Activated naive CD4-positive, alpha-beta T cell treated with anti-CD3 and anti-CD28 coated beads, Interleukin-2, amount 50 U/mL, for 16 hours (primary cell): ENCODE measurements around the gene UFSP2.
"Not testable (repeated sequence)": the region's sequence is repeated elsewhere in the genome, so short reads cannot be mapped to it uniquely, and the experiment has no call there.

Source experiments
- DNase-seq: peaks from one replicate; pipeline ENCODE4 v3.0.0-alpha.2; 2020

Gene UFSP2

GRCh38 chr4:185381288-185382196, 44.2 kb downstream of the UFSP2 start:
- DNase-seq: no peak

- no peak for DNase-seq
These were observed 45.4 kb downstream of the UFSP2 start for GRCh38 chr4:185380320-185380719.

GRCh38 chr4:185379326-185380295, 46.2 kb downstream of the UFSP2 start:
- DNase-seq: no peak

- DNase-seq: no peak
These were observed 47.5 kb downstream of the UFSP2 start for GRCh38 chr4:185378264-185378663.

- DNase-seq: no peak
These were observed 51.2 kb downstream of the UFSP2 start for GRCh38 chr4:185374573-185374972.

- no peak for DNase-seq
These were observed 51.7 kb downstream of the UFSP2 start for GRCh38 chr4:185374027-185374426.

- no peak for DNase-seq
These were observed 54.1 kb downstream of the UFSP2 start for GRCh38 chr4:185371702-185372101.

GRCh38 chr4:185370268-185370949, 55.4 kb downstream of the UFSP2 start:
- DNase-seq: no peak

GRCh38 chr4:185369731-185370130, 56.0 kb downstream of the UFSP2 start:
- DNase-seq: no peak

GRCh38 chr4:185364886-185365285, 60.9 kb downstream of the UFSP2 start:
- DNase-seq: no peak

- DNase-seq: no peak
These were observed 62.5 kb downstream of the UFSP2 start for GRCh38 chr4:185363251-185363650.

- DNase-seq: not testable (repeated sequence)
These were observed 63.2 kb downstream of the UFSP2 start for GRCh38 chr4:185362570-185362969.

- no peak for DNase-seq
These were observed 63.9 kb downstream of the UFSP2 start for GRCh38 chr4:185361872-185362271.

GRCh38 chr4:185359767-185360446, 65.9 kb downstream of the UFSP2 start:
- DNase-seq: no peak

- no peak for DNase-seq
These were observed 66.8 kb downstream of the UFSP2 start for GRCh38 chr4:185358959-185359358.

- DNase-seq: no peak
These were observed 67.2 kb downstream of the UFSP2 start for GRCh38 chr4:185358514-185358913.

GRCh38 chr4:185357733-185358440, 67.9 kb downstream of the UFSP2 start:
- no peak for DNase-seq

GRCh38 chr4:185357211-185357610, 68.6 kb downstream of the UFSP2 start:
- DNase-seq: no peak

GRCh38 chr4:185352741-185353140, 73.0 kb downstream of the UFSP2 start:
- no peak for DNase-seq

GRCh38 chr4:185352202-185352601, 73.6 kb downstream of the UFSP2 start:
- DNase-seq: no peak

- DNase-seq: no peak
These were observed 74.1 kb downstream of the UFSP2 start for GRCh38 chr4:185351691-185352090.
